Loucy (cell line): ENCODE data around the gene MACROH2A2.

Experiments used
- EZH2phosphoT487 ChIP-seq: fragments of 200-600 bp; IDR thresholded peaks from 2 replicates; pipeline ENCODE4 v1.6.1; 2018; ENCODE audit warnings: antibody characterized with exemption, mild to moderate bottlenecking, moderate library complexity, borderline replicate concordance
- TF ChIP-seq, protein P1 (sequence below): fragments of 200-600 bp; sonication (generic); conservative IDR thresholded peaks from 2 replicates; pipeline ENCODE4 v1.5.1; 2014; ENCODE audit warnings: mild to moderate bottlenecking, antibody characterized with exemption, low read length

DNA sequence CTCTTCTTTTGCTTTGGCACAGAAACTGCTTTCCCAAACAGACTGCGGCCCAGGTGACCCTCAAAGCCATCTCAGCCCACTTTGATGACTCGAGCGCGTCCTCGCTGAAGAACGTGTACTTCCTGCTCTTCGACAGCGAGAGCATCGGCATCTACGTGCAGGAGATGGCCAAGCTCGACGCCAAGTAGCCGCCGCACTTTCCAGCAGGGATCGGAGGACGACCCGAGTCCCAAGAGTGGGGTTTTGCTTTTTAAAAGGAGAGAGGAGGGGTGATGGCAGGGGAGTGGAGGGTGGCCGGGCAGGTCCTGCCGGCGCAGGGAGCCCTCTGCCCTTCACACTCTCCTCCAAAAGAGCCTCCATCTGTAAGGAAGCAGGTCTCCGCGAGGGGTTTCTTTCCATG lies 58.9 kb downstream of the MACROH2A2 start:
- TF ChIP-seq, protein P1, sequence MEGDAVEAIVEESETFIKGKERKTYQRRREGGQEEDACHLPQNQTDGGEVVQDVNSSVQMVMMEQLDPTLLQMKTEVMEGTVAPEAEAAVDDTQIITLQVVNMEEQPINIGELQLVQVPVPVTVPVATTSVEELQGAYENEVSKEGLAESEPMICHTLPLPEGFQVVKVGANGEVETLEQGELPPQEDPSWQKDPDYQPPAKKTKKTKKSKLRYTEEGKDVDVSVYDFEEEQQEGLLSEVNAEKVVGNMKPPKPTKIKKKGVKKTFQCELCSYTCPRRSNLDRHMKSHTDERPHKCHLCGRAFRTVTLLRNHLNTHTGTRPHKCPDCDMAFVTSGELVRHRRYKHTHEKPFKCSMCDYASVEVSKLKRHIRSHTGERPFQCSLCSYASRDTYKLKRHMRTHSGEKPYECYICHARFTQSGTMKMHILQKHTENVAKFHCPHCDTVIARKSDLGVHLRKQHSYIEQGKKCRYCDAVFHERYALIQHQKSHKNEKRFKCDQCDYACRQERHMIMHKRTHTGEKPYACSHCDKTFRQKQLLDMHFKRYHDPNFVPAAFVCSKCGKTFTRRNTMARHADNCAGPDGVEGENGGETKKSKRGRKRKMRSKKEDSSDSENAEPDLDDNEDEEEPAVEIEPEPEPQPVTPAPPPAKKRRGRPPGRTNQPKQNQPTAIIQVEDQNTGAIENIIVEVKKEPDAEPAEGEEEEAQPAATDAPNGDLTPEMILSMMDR = no peak
- TF ChIP-seq EZH2phosphoT487 = no peak
